Thyroid gland (tissue), 4 donors: ENCODE measurements around the gene TTC16. TPM values are rescaled to one million over a fixed set of nuclear protein-coding genes. Genes with fewer than 3 reads are reported as not detected.

Source experiments
- DNase-seq, 2 donors: peaks; one replicate each; pipeline ENCODE4 v3.0.0-alpha.2; 2019
- H3K27ac ChIP-seq, 3 donors: fragments of 200-600 bp; sonication (generic); 1 replicate in 2 of 3; 2 replicates in 1 of 3; pipeline ENCODE4 v1.5.1; 2016 to 2019; ENCODE audit warnings: mild to moderate bottlenecking in 1 of 3, moderate library complexity in 1 of 3
- H3K27me3 ChIP-seq: fragments of 200-600 bp; sonication (generic); one replicate; pipeline ENCODE4 v1.5.1; 2019
- H3K36me3 ChIP-seq, 2 donors: fragments of 200-600 bp; sonication (generic); one replicate each; pipeline ENCODE4 v1.5.1; 2016 to 2019
- H3K4me1 ChIP-seq, 2 donors: fragments of 200-600 bp; sonication (generic); one replicate each; pipeline ENCODE4 v1.5.1; 2017 to 2019
- H3K4me3 ChIP-seq, 3 donors: fragments of 200-600 bp; sonication (generic); replicated peaks in 1 of 3; 1 replicate in 2 of 3; 2 replicates in 1 of 3; pipeline ENCODE4 v1.5.1; 2016; ENCODE audit warnings: mild to moderate bottlenecking in 1 of 3
- H3K9me3 ChIP-seq: fragments of 200-600 bp; sonication (generic); one replicate; pipeline ENCODE4 v1.5.1; 2017
- CTCF ChIP-seq, 6 experiments: fragments of 200-600 bp in 3 of 6; fragments of 450-650 bp in 3 of 6; sonication (generic) in 3 of 6; IDR thresholded peaks; one replicate each; pipeline ENCODE4 v1.5.1; 2016 to 2019; ENCODE audit warnings: antibody characterized with exemption in 6 of 6, mild to moderate bottlenecking in 2 of 6, inconsistent platforms in 1 of 6, moderate library complexity in 1 of 6
- POLR2A ChIP-seq, 2 donors: fragments of 450-650 bp; IDR thresholded peaks; one replicate each; pipeline ENCODE4 v1.6.1; 2017; ENCODE audit warnings: antibody characterized with exemption in 2 of 2, mild to moderate bottlenecking in 2 of 2, moderate library complexity in 1 of 2
- WGBS, 2 donors: methylation state at CpG; one replicate each; pipeline ENCODE4 v1.1.5; 2017; 5-methylcytosine and 5-hydroxymethylcytosine counted together
- intact Hi-C: fragments of 100-400 bp; cut with DNase I; formaldehyde crosslinking; loops from one replicate; pipeline ENCODE4 v1.15.1; 2023
- total RNA-seq, 4 donors: library from RNA; depleted of rRNA; stranded (reverse); fragments of >200 nt; gene quantifications; one replicate each; pipeline ENCODE4 v1.2.3, GENCODE V29; 2016

The TTC16 gene
- total RNA-seq, 4 donors from 2014 or later: 0.40 to 0.45 (median 0.44) TPM; not detected in 1

GRCh38 chr9:127776195-127776923 is 60.5 kb downstream of the TTC16 start:
- TF ChIP-seq POLR2A (IDR thresholded peaks at IDR 0.05) (no peak), CTCF (IDR thresholded peaks at IDR 0.05) (no peak)
- Histone ChIP-seq H3K4me1 (peaks cover 0 to 5% of the 10 kb centered on the region in 2 donors), H3K9me3 (no peaks in the 10 kb centered on the region), H3K27me3 (no peaks in the 10 kb centered on the region), H3K27ac (no peak overlapping the region), H3K4me3 (no peak overlapping the region), H3K36me3 (no peaks in the 10 kb centered on the region)
- intact Hi-C loops: no loop called here
- no peak for DNase-seq
- 66 to 68% methylated on average over 15 of the region's 15 CpGs for WGBS, 2 donors

GRCh38 chr9:127776924-127777289 is 61.0 kb downstream of the TTC16 start:
- Histone ChIP-seq H3K4me1 (peaks cover 0 to 5% of the 10 kb centered on the region in 2 donors), H3K36me3 (no peaks in the 10 kb centered on the region), H3K27me3 (no peaks in the 10 kb centered on the region), H3K27ac (no peak overlapping the region), H3K4me3 (no peak overlapping the region), H3K9me3 (no peaks in the 10 kb centered on the region)
- 65 to 67% methylated on average over 5 of the region's 5 CpGs for WGBS, 2 donors
- TF ChIP-seq CTCF (IDR thresholded peaks at IDR 0.05): no peak
- TF ChIP-seq POLR2A (IDR thresholded peaks at IDR 0.05): no peak
- DNase-seq: no peak
- intact Hi-C loops: no loop called here

GRCh38 chr9:127777368-127777980 is 61.6 kb downstream of the TTC16 start:
- Histone ChIP-seq H3K27me3 (no peaks in the 10 kb centered on the region), H3K36me3 (no peaks in the 10 kb centered on the region), H3K9me3 (no peaks in the 10 kb centered on the region), H3K4me3 (no peak overlapping the region), H3K4me1 (peaks cover 0 to 5% of the 10 kb centered on the region in 2 donors), H3K27ac (no peak overlapping the region)
- intact Hi-C loops: no loop called here
- no peak for DNase-seq
- WGBS, 2 donors: 79 to 88% methylated on average over 17 of the region's 18 CpGs
- TF ChIP-seq POLR2A (IDR thresholded peaks at IDR 0.05) (no peak), CTCF (IDR thresholded peaks at IDR 0.05) (no peak)

GRCh38 chr9:127778280-127779135 is 62.6 kb downstream of the TTC16 start, which contains the start of gene SH2D3C:
TSS of gene SH2D3C (minus strand) at chr9:127778666. CDS start at chr9:127778627, 39 bp downstream.
- H3K4me1 ChIP-seq: peaks cover 0 to 15% of the 10 kb centered on the region in 2 donors
- H3K4me3 ChIP-seq: no peak within 1 kb of the TSS
- H3K9me3 ChIP-seq: no peaks in the 10 kb centered on the region
- intact Hi-C loops: no loop called here
- 48 to 59% methylated on average over 10 to 12 of the region's 13 CpGs for WGBS, 2 donors
- no peaks in the 10 kb centered on the region for H3K36me3 ChIP-seq
- no peak for DNase-seq
- no peaks in the 10 kb centered on the region for H3K27me3 ChIP-seq
- no peak for TF ChIP-seq POLR2A (IDR thresholded peaks at IDR 0.05)
- no peak for TF ChIP-seq CTCF (IDR thresholded peaks at IDR 0.05)
- peak within 1 kb of the TSS in 2 of 3 donors; percentile 28 to 36 for H3K27ac ChIP-seq
